Stimulated activated CD8-positive, alpha-beta memory T cell treated with anti-CD3 and anti-CD28 coated beads, Interleukin-4, amount 100 ng/mL, for 24 hours (primary cell): Measurements from ENCODE around the gene HEATR1.

Experiments
- DNase-seq: peaks from one replicate; pipeline ENCODE4 v3.0.0-alpha.2; 2020; ENCODE audit warnings: low read depth

Gene HEATR1

DNA sequence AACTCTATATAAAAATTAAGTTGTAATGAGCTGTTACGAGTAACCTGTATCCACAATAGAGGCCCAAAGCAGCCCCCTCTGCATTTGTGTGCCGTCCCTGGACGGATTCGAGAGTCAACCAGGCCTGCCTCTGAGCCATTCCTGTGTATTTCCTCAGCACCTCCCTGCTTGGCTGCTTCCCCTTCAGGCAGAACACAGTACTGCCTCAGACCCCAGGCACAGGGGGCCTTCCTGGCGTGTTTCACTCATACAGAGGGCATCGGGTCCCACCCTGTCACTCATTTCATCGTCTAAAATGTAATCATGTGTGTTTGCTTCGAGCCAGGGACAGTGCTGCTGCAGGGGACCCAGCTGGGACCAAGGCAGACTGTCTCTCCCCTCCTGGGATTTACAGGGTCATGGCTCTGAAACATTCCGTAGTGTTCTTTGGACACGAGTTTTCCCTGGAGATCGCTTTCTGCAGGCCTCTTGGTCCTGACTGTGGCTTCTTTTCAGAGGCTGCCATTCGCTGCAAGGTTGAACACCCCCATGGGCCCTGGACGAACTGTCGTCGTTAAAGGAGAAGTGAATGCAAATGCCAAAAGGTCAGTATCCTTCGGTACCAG is 61.1 kb downstream of the HEATR1 start:
- no peak for DNase-seq

DNA sequence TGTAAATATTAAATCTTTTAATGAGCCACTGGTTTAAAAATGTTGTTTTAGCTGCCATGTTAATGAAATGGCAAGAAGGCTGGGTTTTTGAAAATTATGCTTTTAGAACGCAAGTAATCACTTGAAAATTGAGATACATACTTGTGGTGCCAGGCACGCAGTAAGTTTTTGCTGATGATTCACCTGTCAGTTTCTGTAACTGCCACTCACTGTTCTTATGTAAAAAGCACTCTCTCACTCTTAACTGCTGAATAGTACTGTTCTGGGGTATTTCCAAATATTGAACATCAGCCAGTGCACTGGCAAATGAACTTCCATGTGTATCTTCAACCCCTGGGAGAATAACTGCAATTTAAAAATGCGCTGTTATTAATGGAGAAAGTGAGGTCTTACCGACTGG is 62.6 kb downstream of the HEATR1 start:
- DNase-seq: no peak

DNA sequence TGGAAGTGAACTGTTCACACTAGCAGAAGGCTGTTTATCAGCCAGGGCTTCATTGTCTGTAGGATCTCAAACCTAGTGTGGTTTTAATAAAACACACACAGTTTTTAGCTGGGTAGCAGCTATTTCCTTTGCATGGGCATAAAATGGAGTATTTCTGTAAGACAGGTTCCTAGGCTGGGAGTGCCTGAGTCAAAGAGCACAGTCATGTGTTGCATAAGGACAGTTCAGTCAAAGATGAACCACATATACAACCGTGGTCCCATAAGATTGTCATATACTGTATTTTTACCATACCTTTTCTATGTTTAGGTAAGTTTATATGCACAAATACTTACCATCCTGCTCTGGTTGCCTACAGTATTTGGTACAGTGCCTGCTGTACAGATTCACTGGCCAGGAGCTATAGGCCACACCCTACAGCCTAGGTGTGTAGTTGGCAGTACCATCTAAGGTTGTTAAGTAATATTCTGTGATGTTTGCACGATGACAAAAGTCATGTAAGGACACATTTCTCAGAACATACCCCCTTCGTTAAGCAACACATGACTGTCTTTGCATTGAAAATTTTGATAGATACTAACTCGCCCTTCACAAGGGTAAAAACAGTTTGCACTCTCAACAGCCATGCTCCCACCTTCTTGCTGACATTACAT is 63.4 kb downstream of the HEATR1 start:
- no peak for DNase-seq

DNA sequence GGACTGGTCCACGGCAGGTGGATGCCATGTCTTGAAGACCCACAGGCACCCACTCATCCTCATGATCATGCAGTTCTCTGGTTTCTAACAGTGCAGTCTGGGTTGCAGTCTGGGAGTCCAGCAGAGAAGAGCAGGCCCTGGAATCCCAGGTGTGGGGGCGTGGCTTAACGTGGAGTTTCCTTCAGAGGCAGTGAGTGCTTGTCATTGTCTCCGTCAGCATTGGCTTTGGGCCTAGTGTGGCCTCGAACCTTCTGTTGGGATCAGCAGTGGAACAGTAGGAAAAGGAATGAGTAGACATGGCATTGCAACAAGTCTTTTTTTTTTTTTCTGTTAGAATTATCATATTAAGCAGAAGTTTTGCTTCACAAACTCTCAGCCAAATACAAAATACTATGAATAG is 67.8 kb downstream of the HEATR1 start:
- no peak for DNase-seq

DNA sequence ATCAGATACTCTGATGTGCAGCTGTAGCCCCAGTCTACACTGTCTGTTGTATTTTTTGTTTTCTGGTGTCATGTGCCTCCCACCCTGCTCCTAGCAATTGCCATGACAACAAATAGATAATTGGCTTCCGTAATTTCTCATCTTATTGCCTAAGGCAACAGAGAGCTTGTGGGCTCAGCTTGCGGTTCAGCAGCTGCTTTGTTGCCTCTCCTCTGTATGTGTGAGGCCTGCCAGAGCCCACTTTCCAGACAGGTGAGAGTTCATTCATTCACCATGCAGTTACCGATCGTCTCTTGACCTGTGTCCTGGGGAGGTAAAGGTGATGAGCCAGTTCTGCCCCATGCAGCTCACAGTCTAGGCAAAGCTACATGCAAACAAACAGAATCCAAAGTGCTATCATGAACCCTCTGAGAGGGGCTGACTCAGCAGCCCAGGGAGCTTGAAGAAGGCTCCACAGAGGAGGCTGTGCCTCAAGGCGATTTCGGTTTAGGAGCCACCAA is 68.6 kb downstream of the HEATR1 start:
- DNase-seq: no peak

DNA sequence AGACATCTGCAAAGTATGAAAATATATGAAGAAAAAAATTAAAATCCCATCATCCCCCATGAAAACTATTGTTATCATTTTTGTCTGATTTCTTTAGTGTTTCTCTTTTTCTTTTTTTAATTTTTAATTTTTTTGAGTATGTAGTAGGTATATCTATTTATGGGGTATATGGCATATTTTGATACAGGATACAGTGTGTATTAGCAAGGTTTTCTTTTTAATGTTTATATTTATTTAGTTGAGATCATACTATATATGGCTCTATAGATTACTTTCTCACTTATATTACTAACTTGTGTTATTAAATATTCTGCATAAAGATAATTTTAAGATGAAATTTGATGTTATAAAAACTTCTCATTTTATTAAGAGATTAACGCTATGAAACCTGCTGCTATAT is 69.1 kb downstream of the HEATR1 start:
- DNase-seq: no peak

DNA sequence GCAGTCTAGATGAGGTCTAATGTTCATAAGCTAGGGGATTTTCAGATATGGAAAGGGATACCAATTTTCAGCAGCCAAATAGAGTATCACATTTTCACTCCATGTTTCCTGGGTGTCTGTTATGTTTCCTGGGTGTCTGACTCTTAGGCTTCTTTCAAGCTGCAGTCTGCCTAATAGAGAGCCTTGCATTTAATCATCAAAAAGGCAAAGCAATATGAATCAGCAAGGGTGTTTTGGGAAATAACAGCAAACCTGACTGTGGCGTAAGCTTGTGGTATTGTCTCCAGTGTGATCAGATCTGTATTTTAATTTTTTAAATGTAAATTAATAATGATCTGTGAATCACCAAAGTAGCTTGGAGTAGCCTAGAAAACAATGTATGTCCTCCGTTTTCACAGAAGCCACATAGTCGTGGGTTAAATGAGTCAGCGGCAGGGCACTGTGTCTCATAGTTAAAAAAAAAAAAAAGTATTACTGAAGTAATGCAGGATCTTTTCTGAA is 70.1 kb downstream of the HEATR1 start:
- no peak for DNase-seq

DNA sequence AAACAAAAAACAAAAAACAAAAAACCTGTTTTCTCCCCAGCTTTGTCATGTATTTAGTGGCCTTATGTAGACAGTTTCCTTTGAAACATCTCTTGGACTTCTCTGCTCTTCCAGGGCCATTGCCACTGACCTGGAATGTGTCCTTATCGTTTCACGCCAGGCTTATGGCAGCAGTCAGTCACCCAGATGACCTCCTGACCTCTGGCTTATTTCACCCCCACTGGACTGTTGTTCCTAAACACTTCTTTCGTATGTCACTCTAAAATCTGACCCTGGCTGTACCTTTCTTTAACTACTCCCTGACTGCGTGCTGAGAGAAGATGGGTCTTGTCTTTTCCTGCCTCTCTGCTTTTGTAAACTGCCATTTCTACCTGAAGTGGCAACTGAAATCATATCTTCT is 71.5 kb downstream of the HEATR1 start:
- DNase-seq: no peak

DNA sequence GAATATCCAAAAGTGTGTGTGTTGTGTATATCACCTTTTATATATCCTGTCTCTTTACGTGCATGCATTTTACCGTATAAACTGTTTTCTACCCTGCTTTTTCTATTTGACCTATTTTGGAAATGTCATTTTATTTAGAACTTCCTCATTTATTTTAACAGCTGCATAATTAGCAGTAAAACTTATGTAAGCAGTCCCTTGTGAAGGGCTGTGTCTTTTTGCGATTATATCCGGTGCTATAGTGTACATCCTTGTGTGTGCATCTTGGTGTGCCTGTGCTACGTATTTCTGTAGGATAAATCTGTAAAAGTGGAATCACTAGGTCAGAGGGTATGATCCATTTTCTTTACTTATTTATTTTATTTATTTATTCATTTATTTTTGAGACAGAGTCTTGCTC is 73.4 kb downstream of the HEATR1 start:
- DNase-seq: no peak

DNA sequence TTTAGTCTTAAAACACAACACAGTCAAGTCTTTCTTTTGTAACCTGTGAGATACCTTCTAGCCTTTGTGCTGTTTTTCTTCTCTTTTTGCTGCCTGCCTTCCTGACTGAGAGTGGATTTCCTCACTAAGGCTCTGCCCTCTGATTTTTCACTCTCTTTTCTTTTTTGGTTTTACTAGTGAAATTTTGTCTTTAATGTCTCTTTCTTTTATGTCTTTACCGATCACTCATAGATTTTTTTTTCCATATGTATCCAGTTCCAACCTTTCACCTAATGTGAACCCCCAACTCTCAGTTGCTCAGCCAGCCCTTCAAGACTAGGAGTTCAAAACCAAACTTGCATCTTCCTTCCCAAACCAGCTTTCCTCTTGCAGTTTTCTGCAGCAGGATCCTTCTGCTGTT is 74.0 kb downstream of the HEATR1 start:
- no peak for DNase-seq

DNA sequence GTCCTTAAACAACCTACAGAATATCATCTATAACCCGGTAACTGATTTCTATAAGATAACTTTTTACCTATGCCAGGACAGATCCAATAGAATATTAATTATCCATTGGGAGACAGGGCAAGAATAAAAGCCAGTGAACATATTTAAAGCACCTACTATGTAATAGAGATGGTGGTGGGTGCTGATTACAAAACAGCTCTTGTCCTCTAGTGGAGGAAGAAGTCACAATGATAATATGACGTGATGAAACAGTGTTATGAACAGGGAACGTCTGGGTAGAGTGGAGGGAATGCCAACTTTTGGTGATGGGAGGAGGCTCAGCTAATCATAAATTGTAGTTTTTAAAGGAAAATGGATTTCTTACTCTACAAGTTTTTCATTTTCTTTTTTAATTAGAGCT is 78.2 kb downstream of the HEATR1 start:
- DNase-seq: no peak

DNA sequence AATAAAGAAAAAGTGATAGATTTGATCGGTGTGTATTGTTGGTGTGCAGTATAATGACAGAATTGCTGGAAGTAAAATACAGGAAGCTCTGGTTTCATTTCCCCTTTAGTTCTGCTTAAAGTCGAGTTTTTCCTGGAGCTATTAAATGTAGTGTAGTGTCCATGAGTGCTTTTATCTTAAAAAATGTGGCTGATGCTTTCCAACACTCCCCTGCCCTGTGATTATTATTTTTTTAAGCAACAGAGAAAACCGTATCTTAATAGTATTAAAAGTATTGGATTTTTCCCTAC is 79.5 kb downstream of the HEATR1 start:
- no peak for DNase-seq

DNA sequence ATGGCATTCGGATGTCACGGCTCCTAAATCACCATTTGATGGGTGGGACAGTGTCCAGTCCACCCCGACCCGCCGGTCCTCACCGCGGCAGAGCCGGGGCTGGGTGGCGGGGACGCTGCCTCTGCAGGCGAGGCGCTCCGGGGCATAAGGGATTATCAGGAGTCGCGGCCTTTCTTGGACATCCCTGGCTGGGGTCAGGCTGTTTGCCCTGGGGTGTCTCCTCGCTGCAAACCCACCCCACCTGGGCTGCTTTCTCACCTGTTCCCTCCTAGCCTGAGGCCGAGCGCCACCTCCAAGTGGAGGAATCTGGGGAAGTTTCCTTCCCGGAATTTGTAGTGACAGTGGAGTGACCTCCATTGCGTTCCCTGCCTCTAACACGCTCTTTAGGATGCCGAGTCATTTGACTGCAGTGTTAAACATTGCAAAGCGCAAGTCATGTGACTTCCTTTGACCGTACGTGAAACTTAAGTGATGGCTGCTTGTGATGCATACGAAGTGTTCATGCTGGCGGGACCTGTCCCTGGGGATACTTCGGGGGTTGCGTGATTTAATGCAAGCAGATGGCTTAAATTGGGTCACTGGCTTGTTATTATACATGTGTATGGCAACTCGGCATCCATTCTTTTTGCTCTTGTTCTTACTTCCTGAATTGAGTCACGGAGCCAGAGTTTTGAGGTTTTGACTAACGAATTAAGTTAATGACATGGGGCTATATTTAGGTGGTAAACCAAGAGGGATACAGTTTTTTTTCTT is 80.0 kb downstream of the HEATR1 start:
- DNase-seq: no peak

DNA sequence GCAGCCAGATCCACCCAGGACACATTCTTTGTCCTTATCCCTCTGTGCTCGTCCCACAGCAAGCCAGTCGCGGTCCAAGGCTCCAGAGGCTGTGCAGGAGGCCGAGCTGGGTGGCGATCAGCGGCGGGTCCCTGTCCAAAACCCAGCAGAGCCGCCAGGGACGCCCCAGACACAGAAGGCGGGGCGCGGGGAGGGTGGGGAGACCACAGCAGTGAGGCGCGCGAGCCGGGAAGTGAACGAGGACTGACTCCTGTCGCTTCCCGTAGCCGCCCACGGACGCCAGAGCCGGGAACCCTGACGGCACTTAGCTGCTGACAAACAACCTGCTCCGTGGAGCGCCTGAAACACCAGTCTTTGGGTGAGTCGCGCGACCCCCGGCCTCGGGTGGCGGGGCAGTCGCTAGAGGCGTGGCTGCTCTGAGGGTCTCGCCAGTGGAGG is 80.6 kb downstream of the HEATR1 start, which contains the start of gene LGALS8:
TSS of gene LGALS8 (plus strand) at position 279 of the 438 bp plus-strand sequence. CDS start 2,089 bp downstream, outside the sequence.
- peak; percentile 80 for DNase-seq

DNA sequence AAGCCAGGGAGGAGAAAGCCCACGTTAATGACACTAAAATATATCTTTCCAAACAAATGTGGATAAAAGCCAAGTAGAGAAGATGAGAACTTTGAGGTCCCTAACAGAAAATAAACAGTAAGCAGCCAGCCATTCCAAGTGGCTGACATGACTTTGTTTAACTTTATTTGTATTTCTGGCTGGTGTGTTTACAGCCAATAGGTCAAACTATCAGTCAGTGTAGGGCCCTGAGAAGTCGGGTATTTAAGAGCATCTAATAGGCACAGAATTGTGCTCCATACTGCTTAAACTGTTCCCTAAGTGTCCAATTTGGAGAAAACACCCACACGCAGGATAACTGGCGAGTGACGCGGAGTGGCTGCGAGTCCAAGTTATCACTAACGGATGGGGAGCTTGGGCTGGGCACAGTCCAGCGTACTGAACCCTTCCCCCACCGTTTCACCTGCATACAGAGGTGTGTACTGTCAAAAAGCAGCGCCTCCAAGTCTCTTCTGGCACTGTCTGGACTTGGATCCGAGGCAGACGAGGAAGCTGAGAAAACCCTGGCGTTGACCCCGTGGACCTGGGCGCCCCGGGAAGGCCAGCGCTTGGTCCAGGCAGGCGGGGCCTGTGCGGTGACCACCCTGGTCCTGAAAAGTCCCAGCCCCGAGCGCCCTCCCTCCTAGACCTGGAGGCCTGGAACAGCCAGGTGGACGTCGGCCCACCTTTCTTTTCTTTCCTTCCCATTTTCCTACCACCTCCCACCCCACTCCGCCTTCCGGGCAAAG is 81.2 kb downstream of the HEATR1 start:
- DNase-seq: no peak

DNA sequence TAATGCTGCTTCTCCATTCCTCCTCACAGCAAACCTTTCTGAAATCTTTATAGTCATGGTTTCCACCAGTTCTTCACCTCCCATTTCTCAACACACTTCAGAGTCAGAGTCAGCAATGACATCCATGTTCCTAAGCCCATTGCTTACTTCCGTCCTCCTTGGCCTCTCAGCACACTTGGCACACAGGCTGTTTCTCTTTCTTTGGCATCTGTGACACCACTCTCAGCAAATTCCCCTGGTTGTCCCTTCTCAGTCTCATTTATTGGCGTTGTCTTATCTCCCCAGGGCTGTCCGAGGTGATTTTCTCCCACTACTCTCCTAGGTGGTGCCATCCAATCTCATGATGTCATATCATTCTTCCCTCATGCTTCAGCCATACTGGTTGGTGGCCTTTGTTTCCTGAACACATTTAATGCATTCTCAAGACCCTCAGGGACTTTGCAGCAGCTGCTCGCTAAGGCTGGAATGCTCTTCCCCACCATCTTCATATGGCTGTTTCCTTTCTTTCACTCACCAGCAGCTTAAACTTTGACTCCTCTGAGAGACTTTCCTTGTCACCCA is 83.8 kb downstream of the HEATR1 start:
- no peak for DNase-seq

DNA sequence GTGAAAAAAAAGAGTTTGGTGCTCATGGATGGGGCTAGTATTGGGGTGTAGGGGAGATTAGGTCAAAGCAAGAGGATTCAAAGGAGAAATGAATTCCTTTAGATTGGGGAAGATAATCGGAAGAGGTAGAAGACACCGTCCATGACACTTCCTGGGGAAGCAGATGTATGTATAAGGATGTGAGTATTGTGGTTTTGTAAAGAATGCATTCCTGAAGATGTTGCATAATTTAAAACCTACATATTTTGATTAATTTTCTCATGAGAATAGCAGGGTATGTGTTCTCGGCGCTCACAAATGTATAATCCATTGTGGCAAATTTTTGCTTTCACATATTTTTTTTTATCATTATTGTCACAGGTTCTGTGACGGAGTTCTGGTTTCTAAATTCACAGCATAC is 86.0 kb downstream of the HEATR1 start:
- DNase-seq: no peak

DNA sequence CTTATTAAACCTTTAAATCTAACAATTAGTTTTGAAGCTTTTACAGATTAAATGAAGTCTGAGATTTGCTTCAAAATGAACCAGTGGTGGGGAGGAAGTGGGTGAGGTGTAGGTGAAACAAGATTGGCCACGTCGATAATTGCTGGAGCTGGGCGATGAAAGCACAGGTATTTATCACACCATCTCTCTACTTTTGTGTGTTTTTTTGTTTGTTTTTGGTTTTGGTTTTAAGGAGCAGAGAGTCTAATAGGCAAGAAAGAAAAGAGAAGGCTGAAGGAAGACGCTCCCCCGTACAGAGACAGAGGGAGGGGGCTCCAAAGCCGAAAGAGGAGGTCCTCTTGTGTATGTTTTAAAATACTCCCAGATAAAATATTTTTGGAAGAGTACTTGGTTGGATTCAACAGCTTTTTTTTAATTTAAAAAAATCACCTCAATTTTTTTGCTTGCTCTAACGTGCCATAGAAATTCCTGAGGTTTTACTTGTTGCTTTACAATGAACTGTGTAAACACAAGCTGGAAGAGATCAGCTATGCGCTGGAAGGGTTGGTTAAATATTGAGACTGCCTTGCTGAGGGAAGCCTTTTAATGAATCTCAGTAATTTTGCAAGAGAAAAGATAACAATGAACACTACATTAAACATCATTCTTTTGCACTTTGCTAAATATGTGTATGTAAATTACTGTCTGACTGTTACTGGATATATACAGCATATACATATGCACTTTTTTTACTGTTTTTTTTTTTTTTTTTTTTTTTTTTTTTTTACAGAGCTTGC is 87.2 kb downstream of the HEATR1 start:
- no peak for DNase-seq

DNA sequence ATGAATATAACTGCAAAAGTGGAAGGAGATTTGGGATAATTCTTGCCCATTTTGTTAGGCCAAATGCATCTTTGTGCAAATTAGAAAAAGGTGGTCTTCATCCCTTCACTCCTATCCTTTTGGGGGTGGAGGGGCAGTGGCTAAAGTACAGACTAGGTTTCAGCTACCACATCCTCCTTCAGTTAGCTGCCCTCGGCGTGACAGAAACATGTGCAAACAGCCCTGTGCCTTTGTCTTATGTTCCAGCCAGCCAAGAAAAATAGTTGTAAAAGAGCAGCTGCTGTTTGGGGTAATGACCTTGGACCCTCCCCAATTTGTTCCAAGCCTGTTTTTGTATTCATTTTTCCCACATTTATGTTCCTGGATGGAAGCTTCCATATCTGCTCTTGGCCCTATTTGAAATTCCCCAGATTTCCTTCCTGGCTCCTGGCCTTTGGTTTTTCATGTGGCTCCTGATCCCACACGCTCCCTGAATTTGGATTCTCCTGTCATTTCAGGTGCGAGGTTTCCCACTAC is 88.8 kb downstream of the HEATR1 start:
- no peak for DNase-seq

DNA sequence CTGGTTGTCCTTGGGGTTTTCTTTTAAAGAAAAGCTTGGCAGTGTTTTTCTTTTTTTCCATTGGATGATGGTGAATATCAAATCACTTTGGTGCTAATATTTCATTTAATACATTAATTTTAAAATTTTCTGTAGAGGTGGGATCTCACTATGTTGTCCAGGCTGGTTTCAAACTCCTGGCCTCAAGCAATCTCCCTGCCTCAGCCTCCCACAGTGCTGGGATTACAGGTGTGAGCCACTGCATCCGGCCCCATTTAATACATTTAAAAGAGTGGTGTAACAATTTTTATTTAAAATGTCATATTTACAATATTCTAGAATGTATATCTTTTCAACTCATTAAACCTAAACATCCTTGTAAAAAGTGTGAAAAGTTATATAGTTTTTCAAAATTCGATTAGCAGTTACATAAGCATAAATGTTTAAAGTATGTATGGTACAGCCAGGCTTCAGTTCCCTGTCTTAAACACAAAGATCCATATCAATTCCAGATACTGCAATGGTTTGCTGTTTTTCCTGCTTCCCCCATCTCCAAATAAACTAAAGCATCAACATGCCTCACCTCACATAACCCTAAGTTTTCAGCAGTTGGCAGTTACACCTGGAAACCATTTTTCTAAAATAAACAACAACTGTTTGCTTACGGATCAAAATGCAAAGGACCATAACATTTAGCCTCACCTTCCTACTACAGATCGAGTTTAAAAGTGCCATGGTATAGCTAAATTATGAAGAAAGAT is 89.4 kb downstream of the HEATR1 start:
- no peak for DNase-seq
